A673 (cell line): Measurements from ENCODE around the gene PCNT. TPM values are rescaled to one million over a fixed set of nuclear protein-coding genes. Genes with fewer than 3 reads are reported as not detected.

Experiments used
- BruUV-seq: library from RNA; stranded (reverse); fragments of 400-500 nt; replicated peaks from 2 replicates; lab custom pipeline; 2021; lab: Mats Ljungman, UMichigan
- CTCF ChIA-PET: fragments of 300-600 bp; sonication (Branson Sonifier 250); formaldehyde crosslinking; loops from one replicate; lab custom pipeline; 2022; ENCODE audit warnings: antibody characterized with exemption; lab: Charles Lee
- POLR2A ChIA-PET: fragments of 300-600 bp; sonication (Branson Sonifier 250); formaldehyde crosslinking; loops from one replicate; lab custom pipeline; 2022; ENCODE audit warnings: antibody characterized with exemption; ENCODE audit not compliant: low non-redundant PET; lab: Charles Lee
- DNase-seq: peaks from one replicate; pipeline ENCODE4 v3.0.0-alpha.2; 2015; ENCODE audit warnings: low spot score
- H3K27ac ChIP-seq: fragments of 200-600 bp; sonication (generic); 2 replicates; pipeline ENCODE4 v1.5.1; 2016; ENCODE audit warnings: mixed run types, low read depth, mild to moderate bottlenecking, mixed read lengths, antibody characterized with exemption, low read length; ENCODE audit not compliant: poor library complexity, severe bottlenecking
- H3K27me3 ChIP-seq: fragments of 200-600 bp; sonication (generic); replicated peaks from 2 replicates; pipeline ENCODE4 v1.6.1; 2017; ENCODE audit warnings: mixed run types, low read depth, mild to moderate bottlenecking, mixed read lengths, antibody characterized with exemption, low read length; ENCODE audit not compliant: insufficient read depth, poor library complexity
- H3K36me3 ChIP-seq: fragments of 200-600 bp; sonication (generic); 2 replicates; pipeline ENCODE4 v1.6.1; 2016; ENCODE audit warnings: mixed run types, mild to moderate bottlenecking, mixed read lengths, antibody characterized with exemption, low read length; ENCODE audit not compliant: insufficient read depth, poor library complexity, severe bottlenecking
- H3K4me1 ChIP-seq: fragments of 200-600 bp; sonication (generic); 2 replicates; pipeline ENCODE4 v1.6.1; 2017; ENCODE audit warnings: mixed run types, mild to moderate bottlenecking, mixed read lengths, antibody characterized with exemption, low read length; ENCODE audit not compliant: insufficient read depth, poor library complexity, severe bottlenecking
- H3K4me3 ChIP-seq: fragments of 200-600 bp; sonication (generic); 2 replicates; pipeline ENCODE4 v1.5.1; 2016; ENCODE audit warnings: low read depth, mixed run types, mild to moderate bottlenecking, mixed read lengths, low read length; ENCODE audit not compliant: poor library complexity, severe bottlenecking
- H3K9me3 ChIP-seq: fragments of 200-600 bp; sonication (generic); 2 replicates; pipeline ENCODE4 v1.6.1; 2016; ENCODE audit warnings: mixed run types, low read depth, mild to moderate bottlenecking, mixed read lengths, antibody characterized with exemption, low read length; ENCODE audit not compliant: poor library complexity, severe bottlenecking
- CTCF ChIP-seq: fragments of 300-800, 200-600 bp; sonication (generic); conservative IDR thresholded peaks from 2 replicates; pipeline ENCODE4 v1.5.1; 2017; ENCODE audit warnings: low read depth, mild to moderate bottlenecking, antibody characterized with exemption, low read length, moderate library complexity, mixed read lengths
- EZH2 ChIP-seq: fragments of 200-600 bp; sonication (generic); IDR thresholded peaks from 2 replicates; pipeline ENCODE4 v1.6.1; 2017; ENCODE audit warnings: borderline replicate concordance, low read depth, mild to moderate bottlenecking, mixed read lengths, antibody characterized with exemption, low read length; ENCODE audit not compliant: poor library complexity, severe bottlenecking
- intact Hi-C: fragments of 100-400 bp; cut with micrococcal nuclease; formaldehyde crosslinking; loops from one replicate; pipeline ENCODE4 v1.10.0; 2022; ENCODE audit not compliant: unreplicated experiment
- total RNA-seq: library from RNA; stranded (reverse); gene quantifications from 2 replicates; pipeline ENCODE4 v1.2.3, GENCODE V29; 2021

The PCNT gene
- total RNA-seq, 1 experiment from 2014 or later, result 66.4 TPM

GRCh38 chr21:46374761-46375389 lies 50.9 kb downstream of the PCNT start:
- no peaks in the 10 kb centered on the region for H3K4me1 ChIP-seq
- H3K36me3 ChIP-seq, result no peaks in the 10 kb centered on the region
- BruUV-seq, result no TSS peak
- CTCF ChIA-PET, result no interaction called here
- no peaks in the 10 kb centered on the region for H3K27me3 ChIP-seq
- H3K27ac ChIP-seq, result no peak overlapping the region
- intact Hi-C loops, result no loop called here
- no peak for DNase-seq
- POLR2A ChIA-PET, result no interaction called here
- no peak overlapping the region for H3K4me3 ChIP-seq
- no peak for TF ChIP-seq CTCF
- TF ChIP-seq EZH2, result no peak
- no peaks in the 10 kb centered on the region for H3K9me3 ChIP-seq

GRCh38 chr21:46375560-46376230 lies 51.7 kb downstream of the PCNT start:
- intact Hi-C loops, result no loop called here
- DNase-seq, result no peak
- H3K4me3 ChIP-seq, result no peak overlapping the region
- CTCF ChIA-PET, result no interaction called here
- no peak for TF ChIP-seq CTCF
- no peak for TF ChIP-seq EZH2
- no peak overlapping the region for H3K27ac ChIP-seq
- POLR2A ChIA-PET, result no interaction called here
- H3K27me3 ChIP-seq, result no peaks in the 10 kb centered on the region
- H3K4me1 ChIP-seq, result no peaks in the 10 kb centered on the region
- BruUV-seq, result no TSS peak
- H3K9me3 ChIP-seq, result no peaks in the 10 kb centered on the region
- no peaks in the 10 kb centered on the region for H3K36me3 ChIP-seq

- Histone ChIP-seq H3K4me1 (no peaks in the 10 kb centered on the region), H3K36me3 (no peaks in the 10 kb centered on the region), H3K4me3 (no peak overlapping the region), H3K27me3 (no peaks in the 10 kb centered on the region), H3K9me3 (no peaks in the 10 kb centered on the region), H3K27ac (no peak overlapping the region)
- POLR2A ChIA-PET, result no interaction called here
- DNase-seq, result no peak
- BruUV-seq, result no TSS peak
- TF ChIP-seq CTCF (no peak), EZH2 (no peak)
- CTCF ChIA-PET, result no interaction called here
- intact Hi-C loops, result no loop called here
Observed at GRCh38 chr21:46376231-46376628, 52.3 kb downstream of the PCNT start.
